Heart right ventricle (tissue), 16 donors: ENCODE results near the gene ZNF25. TPM values are rescaled to one million over a fixed set of nuclear protein-coding genes. Genes with fewer than 3 reads are reported as not detected.
"Not testable (repeated sequence)": the region's sequence is repeated elsewhere in the genome, so short reads cannot be mapped to it uniquely, and the experiment has no call there.

Source experiments
- ATAC-seq, 8 donors: fragments of 200-7000 bp; cut with Tn5 transposase; one replicate each; pipeline ENCODE4 v1.9.1; 2020; ENCODE audit warnings: mild to moderate bottlenecking in 8 of 8, moderate library complexity in 8 of 8, moderate number of reproducible peaks in 1 of 8
- DNase-seq, 2 donors: peaks; one replicate each; pipeline ENCODE4 v3.0.0-alpha.2; 2020
- H3K27ac ChIP-seq, 10 donors: fragments of 200-600 bp; sonication (generic) in 2 of 10; one replicate each; pipeline versions ENCODE4 v1.5.0 to v1.8.0; 2020 to 2022; ENCODE audit warnings: mild to moderate bottlenecking in 3 of 10
- H3K27me3 ChIP-seq, 7 donors: fragments of 200-600 bp; one replicate each; pipeline ENCODE4 v1.8.0; 2021 to 2022; ENCODE audit warnings: mild to moderate bottlenecking in 2 of 7
- H3K36me3 ChIP-seq, 9 donors: fragments of 200-600 bp; sonication (generic) in 1 of 9; one replicate each; pipeline versions ENCODE4 v1.5.0 to v1.8.0; 2020 to 2022; ENCODE audit warnings: mild to moderate bottlenecking in 2 of 9
- H3K4me1 ChIP-seq, 9 donors: fragments of 200-600 bp; sonication (generic) in 1 of 9; one replicate each; pipeline versions ENCODE4 v1.5.0 to v1.8.0; 2020 to 2022; ENCODE audit warnings: mild to moderate bottlenecking in 4 of 9
- H3K4me3 ChIP-seq, 10 donors: fragments of 200-600 bp; sonication (generic) in 2 of 10; one replicate each; pipeline versions ENCODE4 v1.5.0 to v1.8.0; 2020 to 2022; ENCODE audit warnings: mild to moderate bottlenecking in 7 of 10, moderate library complexity in 2 of 10
- H3K9me3 ChIP-seq, 11 donors: fragments of 200-600 bp in 10 of 11; sonication (generic) in 2 of 11; one replicate each; pipeline versions ENCODE4 v1.5.0 to v1.8.0; 2013 to 2022; ENCODE audit warnings: mild to moderate bottlenecking in 2 of 11, control low read depth in 1 of 11, moderate library complexity in 1 of 11
- CTCF ChIP-seq, 9 donors: fragments of 200-600 bp; sonication (generic) in 2 of 9; IDR thresholded peaks; one replicate each; pipeline versions ENCODE4 v1.5.0 to v1.8.0; 2021 to 2022; ENCODE audit warnings: antibody characterized with exemption in 9 of 9, mild to moderate bottlenecking in 5 of 9, moderate library complexity in 1 of 9
- WGBS, 2 donors: extraction: QIAGEN DNeasy Blood & Tissue Kit; methylation state at CpG; one replicate each; pipeline ENCODE4 v1.1.7; 2013; ENCODE audit warnings: inconsistent platforms in 1 of 2; 5-methylcytosine and 5-hydroxymethylcytosine counted together
- intact Hi-C, 10 donors: fragments of 100-400 bp; cut with DNase I; formaldehyde crosslinking; loops; one replicate each; pipeline versions ENCODE4 v1.11.1 to v1.14.2; 2022
- polyA plus RNA-seq, 2 donors: library from polyadenylated mRNA; stranded (reverse); fragments of 200-250 nt; gene quantifications; one replicate each; pipeline ENCODE4 v1.2.3, GENCODE V29; 2013
- total RNA-seq, 10 donors: library from RNA; stranded (reverse); fragmentation: NEBNext Ultra II Directional in 3 of 10; extraction: Animal tissue kit (Norgen Biotek cat#: 25700) in 3 of 10; gene quantifications; one replicate each; pipeline versions ENCODE4 v1.2.1 to v1.2.4, GENCODE V29; 2021 to 2023
- donor health status: Arrhythmogenic right ventricular cardiomyopathy.
- donor health status: ischemic (EF 13 %, LVEDD 7.1; RV severe dilation, severe dysfunction).
- donor health status: healthy with polysubstance abuse.
- donor health status: DM: no; HTN: yes; CAD: no.
- donor health status: DM: no; HTN: no; CAD: no.
- donor health status: ischemic (EF 25% LVEDD 6.9; RV normal size, moderate dysfunction).
- donor health status: ischemic (EF 25% LVEDD 5.7; RV mildly dilated, moderate dysfunction).
- donor health status: healthy.
- donor health status: DM: yes; HTN: yes; CAD: no.
- donor health status: Ischemic cardiomyopathy.
- donor health status: ischemic (EF 35%, LVEDD 5.7; RV mildly dilated, moderate dysfunction).
- donor health status: nonischemic (EF 11% LVEDD 7.7; RV severe dilation, severe dysfunction).
- donor health status: DM: yes; HTN: yes; CAD: no.
- donor health status: PGD.
- donor health status: ischemic (EF 29% LVEDD 5.4; RV normal size, mild dysfunction).
- donor health status: nonischemic (EF 23%, LVEDD 6.1; RV moderate dilation, normal function).

ZNF25 gene
- total and polyA plus RNA-seq, 12 donors = 4.1 to 22.9 (median 18.9) TPM

DNA sequence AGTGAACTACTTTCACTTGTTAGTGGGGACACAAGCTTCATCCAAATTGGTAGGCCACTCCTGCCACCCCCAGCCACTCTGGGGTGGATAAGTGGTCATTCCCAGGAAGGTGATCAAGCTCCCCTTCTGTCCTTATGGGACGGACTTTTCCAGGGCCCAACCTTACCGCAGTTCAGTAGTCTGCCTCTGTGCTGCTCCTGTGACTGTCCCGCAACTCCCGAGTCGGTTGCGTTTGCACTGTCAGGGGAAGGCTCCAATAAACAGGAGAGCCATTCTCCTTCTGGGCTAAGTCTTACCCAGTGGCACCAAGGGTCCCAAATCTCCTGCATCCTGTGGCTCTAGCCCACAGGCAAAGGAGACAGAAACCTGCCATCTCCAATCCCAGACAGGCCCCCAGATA is 26.6 kb upstream of the ZNF25 start:
- 91 to 95% methylated on average over 6 of the region's 6 CpGs for WGBS, 2 donors
- DNase-seq = no peak

GRCh38 chr10:38000474-38000873 is 24.0 kb upstream of the ZNF25 start:
- H3K27ac ChIP-seq = not testable (repeated sequence)
- 94 to 100% methylated on average over 1 of the region's 1 CpG for WGBS, 2 donors
- intact Hi-C loops = loop anchor here in 1 of 10 donors (10.0 kb wide), 1 partner anchor 94 kb away; the partner anchor contains the start of gene ZNF37A

More for the DNA sequence above, 26.6 kb upstream of the ZNF25 start:
- H3K4me3 ChIP-seq = no peak overlapping the region
- no peaks in the 10 kb centered on the region for H3K36me3 ChIP-seq
- intact Hi-C loops = loop anchor here in 1 of 10 donors (10.0 kb wide), 1 partner anchor 92 kb away; the partner anchor contains the start of gene ZNF37A
- H3K4me1 ChIP-seq = no peaks in the 10 kb centered on the region
- H3K27ac ChIP-seq = no peak overlapping the region
- H3K27me3 ChIP-seq = no peaks in the 10 kb centered on the region
- no peak for ATAC-seq
- no peak for TF ChIP-seq CTCF (IDR thresholded peaks at IDR 0.05)
- H3K9me3 ChIP-seq = no peaks in the 10 kb centered on the region

GRCh38 chr10:37998920-37999319 is 22.5 kb upstream of the ZNF25 start:
- H3K27ac ChIP-seq, H3K4me1 ChIP-seq, H3K36me3 ChIP-seq, ATAC-seq, H3K9me3 ChIP-seq, H3K27me3 ChIP-seq, DNase-seq, intact Hi-C loops, H3K4me3 ChIP-seq: not testable (repeated sequence)
- 60 to 64% methylated on average over 2 of the region's 3 CpGs for WGBS, 2 donors

More at GRCh38 chr10:38000474-38000873, 24.0 kb upstream of the ZNF25 start:
- not testable (repeated sequence) for H3K9me3 ChIP-seq, H3K27me3 ChIP-seq, H3K4me3 ChIP-seq, H3K4me1 ChIP-seq, H3K36me3 ChIP-seq, DNase-seq, ATAC-seq

- WGBS, 2 donors = 69 to 76% methylated on average over 3 of the region's 3 CpGs
- H3K27ac ChIP-seq = no peak overlapping the region
- no peak for ATAC-seq
- no peaks in the 10 kb centered on the region for H3K9me3 ChIP-seq
- peaks cover 0 to 2% (median 0%) of the 10 kb centered on the region in 7 donors for H3K27me3 ChIP-seq
- no peak for TF ChIP-seq CTCF (IDR thresholded peaks at IDR 0.05)
- no peaks in the 10 kb centered on the region for H3K36me3 ChIP-seq
- no peaks in the 10 kb centered on the region for H3K4me1 ChIP-seq
- DNase-seq = no peak
- intact Hi-C loops = no loop called here
- no peak overlapping the region for H3K4me3 ChIP-seq
These were observed 15.6 kb upstream of the ZNF25 start for GRCh38 chr10:37992083-37992482.

DNA sequence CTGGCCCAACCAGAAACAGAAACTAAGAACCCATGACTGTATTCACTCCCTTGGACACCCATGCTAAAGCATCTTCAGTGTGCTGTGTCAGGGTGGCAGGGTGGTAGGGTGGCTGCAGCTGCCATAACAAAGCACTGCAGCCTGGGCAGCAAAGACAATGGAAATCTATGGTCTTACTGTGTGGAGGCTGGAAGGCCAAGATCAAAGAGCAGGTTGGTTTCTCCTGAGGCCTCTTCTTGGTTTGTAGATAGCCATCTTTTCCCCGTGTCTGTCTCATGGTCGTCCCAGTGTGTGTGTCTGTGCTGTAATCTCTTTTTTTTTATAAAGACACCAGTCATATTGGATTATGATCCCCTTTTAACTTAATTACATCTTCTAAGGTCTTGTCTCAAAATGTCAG is 15.2 kb upstream of the ZNF25 start:
- WGBS, 2 donors = 77 to 84% methylated on average over 2 of the region's 2 CpGs
- no peak for TF ChIP-seq CTCF (IDR thresholded peaks at IDR 0.05)
- Histone ChIP-seq H3K9me3 (no peaks in the 10 kb centered on the region), H3K27me3 (peaks cover 0 to 2% (median 0%) of the 10 kb centered on the region in 7 donors), H3K4me1 (no peaks in the 10 kb centered on the region), H3K36me3 (no peaks in the 10 kb centered on the region), H3K27ac (no peak overlapping the region), H3K4me3 (no peak overlapping the region)
- intact Hi-C loops = no loop called here
- ATAC-seq (no peak), DNase-seq (no peak)
